H1 (cell line): ENCODE data around the gene GH1. TPM values are rescaled to one million over a fixed set of nuclear protein-coding genes. Genes with fewer than 3 reads are reported as not detected.

ENCODE experiments used
- CTCF ChIA-PET: fragments of 300-600 bp; sonication (Branson Sonifier 250); formaldehyde crosslinking; loops from one replicate; lab custom pipeline; 2021; ENCODE audit not compliant: partially characterized antibody; lab: Charles Lee
- POLR2A ChIA-PET: fragments of 300-600 bp; sonication (Branson Sonifier 250); formaldehyde crosslinking; loops from one replicate; lab custom pipeline; 2021; ENCODE audit warnings: inconsistent platforms; ENCODE audit not compliant: partially characterized antibody; lab: Charles Lee
- DNase-seq, 2 experiments: peaks; one replicate each; pipeline versions ENCODE4 v3.0.0 to v3.0.0-alpha.2; 2010 to 2022; ENCODE audit warnings: low spot score in 2 of 2, low read depth in 1 of 2, mixed read lengths in 1 of 2
- FAIRE-seq: peaks from 2 replicates; lab custom pipeline; 2011; peaks lifted over from hg19 to GRCh38; lab: Jason Lieb, UNC
- H2AFZ ChIP-seq: 2 replicates; pipeline ENCODE4 v1.8.1; 2012; ENCODE audit warnings: low read length, inconsistent platforms
- H2AK5ac ChIP-seq: 2 replicates; pipeline ENCODE4 v1.6.1; 2013; ENCODE audit warnings: low read depth, low read length
- H2BK120ac ChIP-seq: replicated peaks from 2 replicates; pipeline ENCODE3; 2013; ENCODE audit warnings: low read depth, low read length, inconsistent platforms
- H2BK12ac ChIP-seq: 2 replicates; pipeline ENCODE4 v1.6.1; 2013; ENCODE audit warnings: low read depth, low read length
- H2BK15ac ChIP-seq: 2 replicates; pipeline ENCODE4 v1.6.1; 2013; ENCODE audit warnings: low read length
- H2BK20ac ChIP-seq: 2 replicates; pipeline ENCODE4 v1.6.1; 2013; ENCODE audit warnings: low read length
- H2BK5ac ChIP-seq: 2 replicates; pipeline ENCODE4 v1.6.1; 2013; ENCODE audit warnings: low read depth, low read length
- H3K14ac ChIP-seq: 2 replicates; pipeline ENCODE4 v1.6.1; 2013; ENCODE audit warnings: inconsistent platforms; ENCODE audit not compliant: insufficient read length
- H3K18ac ChIP-seq: 2 replicates; pipeline ENCODE4 v1.6.1; 2013; ENCODE audit warnings: low read length; ENCODE audit errors: extremely low read depth
- H3K23ac ChIP-seq: 2 replicates; pipeline ENCODE4 v1.6.1; 2013; ENCODE audit warnings: inconsistent platforms; ENCODE audit not compliant: insufficient read length
- H3K23me2 ChIP-seq: 2 replicates; pipeline ENCODE4 v1.6.1; 2013; ENCODE audit warnings: low read depth, low read length
- H3K27ac ChIP-seq: 2 replicates; pipeline ENCODE4 v1.6.1; 2011; ENCODE audit warnings: low read depth, low read length, inconsistent platforms
- H3K27me3 ChIP-seq, 4 experiments: replicated peaks in 1 of 4; 1 replicate in 1 of 4; 2 replicates in 3 of 4; pipeline versions ENCODE4 v1.6.1 to v1.8.1; 2011 to 2013; ENCODE audit warnings: low read length in 3 of 4, mild to moderate bottlenecking in 3 of 4, inconsistent platforms in 2 of 4, mixed read lengths in 2 of 4, moderate library complexity in 1 of 4; ENCODE audit not compliant: control insufficient read depth in 3 of 4, insufficient read depth in 3 of 4; ENCODE audit errors: extremely low read depth in 1 of 4
- H3K36me3 ChIP-seq, 4 experiments: 2 replicates each; pipeline versions ENCODE4 v1.6.1 to v1.8.1; 2011 to 2013; ENCODE audit warnings: mild to moderate bottlenecking in 4 of 4, low read length in 3 of 4, moderate library complexity in 2 of 4, control low read depth in 1 of 4, inconsistent platforms in 1 of 4; ENCODE audit not compliant: insufficient read depth in 4 of 4, control insufficient read depth in 2 of 4
- H3K4ac ChIP-seq: replicated peaks from 2 replicates; pipeline ENCODE3; 2013; ENCODE audit warnings: low read length, low read depth, mixed read lengths, inconsistent platforms; ENCODE audit not compliant: insufficient read length
- H3K4me1 ChIP-seq, 4 experiments: replicated peaks in 1 of 4; 1 replicate in 1 of 4; 2 replicates in 3 of 4; pipeline versions ENCODE4 v1.6.1 to v1.8.1; 2011 to 2013; ENCODE audit warnings: low read length in 3 of 4, inconsistent platforms in 2 of 4, mixed read lengths in 1 of 4; ENCODE audit not compliant: insufficient read depth in 4 of 4, control insufficient read depth in 3 of 4
- H3K4me2 ChIP-seq, 2 experiments: 2 replicates each; pipeline versions ENCODE4 v1.6.1 to v1.8.1; 2011 to 2013; ENCODE audit warnings: low read depth in 2 of 2, low read length in 2 of 2, control low read depth in 1 of 2, inconsistent platforms in 1 of 2, mild to moderate bottlenecking in 1 of 2; ENCODE audit not compliant: insufficient read depth in 1 of 2
- H3K4me3 ChIP-seq, 4 experiments: fragments of 200-600, 300-600 bp in 1 of 4; sonication (generic), shearing (Covaris generic), sonication (Bioruptor Twin) in 1 of 4; 2 replicates each; pipeline versions ENCODE4 v1.5.1 to v1.8.1; 2011 to 2016; ENCODE audit warnings: low read length in 4 of 4, low read depth in 3 of 4, control low read depth in 2 of 4, inconsistent platforms in 2 of 4, mild to moderate bottlenecking in 2 of 4, mixed read lengths in 1 of 4, moderate library complexity in 1 of 4; ENCODE audit not compliant: insufficient read depth in 2 of 4; ENCODE audit errors: extremely low read depth in 1 of 4
- H3K56ac ChIP-seq: replicated peaks from 2 replicates; pipeline ENCODE3; 2013; ENCODE audit warnings: low read depth, mild to moderate bottlenecking, mixed read lengths, low read length, inconsistent platforms; ENCODE audit not compliant: insufficient read length
- H3K79me1 ChIP-seq: 2 replicates; pipeline ENCODE4 v1.6.1; 2013; ENCODE audit warnings: low read depth, low read length, control low read depth
- H3K79me2 ChIP-seq, 2 experiments: 2 replicates each; pipeline versions ENCODE4 v1.6.1 to v1.8.1; 2012 to 2013; ENCODE audit warnings: low read length in 2 of 2, mild to moderate bottlenecking in 2 of 2, inconsistent platforms in 1 of 2; ENCODE audit not compliant: insufficient read depth in 2 of 2, control insufficient read depth in 1 of 2
- H3K9ac ChIP-seq, 4 experiments: replicated peaks in 1 of 4; 1 replicate in 1 of 4; 2 replicates in 3 of 4; pipeline versions ENCODE4 v1.6.1 to v1.8.1; 2011 to 2013; ENCODE audit warnings: low read depth in 3 of 4, low read length in 3 of 4, control low read depth in 2 of 4, mild to moderate bottlenecking in 2 of 4, moderate library complexity in 2 of 4, inconsistent platforms in 1 of 4; ENCODE audit errors: extremely low read depth in 1 of 4
- H3K9me3 ChIP-seq, 2 experiments: 2 replicates each; pipeline versions ENCODE4 v1.6.1 to v1.8.1; 2012 to 2013; ENCODE audit warnings: mild to moderate bottlenecking in 2 of 2, moderate library complexity in 2 of 2, control low read depth in 1 of 2, inconsistent platforms in 1 of 2, low read depth in 1 of 2, low read length in 1 of 2, mixed read lengths in 1 of 2; ENCODE audit not compliant: insufficient read depth in 2 of 2
- H4K20me1 ChIP-seq, 2 experiments: replicated peaks in 1 of 2; 2 replicates each; pipeline versions ENCODE3 to v1.8.1; 2011 to 2013; ENCODE audit warnings: inconsistent platforms in 2 of 2, low read length in 2 of 2, mild to moderate bottlenecking in 1 of 2; ENCODE audit not compliant: insufficient read depth in 2 of 2, control insufficient read depth in 1 of 2
- H4K5ac ChIP-seq: 2 replicates; pipeline ENCODE4 v1.6.1; 2013; ENCODE audit warnings: low read length, low read depth, mixed read lengths, inconsistent platforms; ENCODE audit not compliant: insufficient read length
- H4K8ac ChIP-seq: 2 replicates; pipeline ENCODE4 v1.8.0; 2013; ENCODE audit warnings: mild to moderate bottlenecking, moderate library complexity, low read length, inconsistent platforms; ENCODE audit not compliant: insufficient read depth; ENCODE audit errors: extremely low read depth
- H4K91ac ChIP-seq: replicated peaks from 2 replicates; pipeline ENCODE3; 2013; ENCODE audit warnings: low read length, mixed read lengths, inconsistent platforms; ENCODE audit not compliant: insufficient read length
- WGBS, 2 experiments: shearing (Covaris generic) in 1 of 2; methylation state at CpG; one replicate each; pipeline versions ENCODE4 v1.1.6 to v1.1.7; 2013 to 2015; ENCODE audit warnings: low lambda C conversion rate in 2 of 2, mixed read lengths in 2 of 2, inconsistent platforms in 1 of 2, low coverage in 1 of 2, missing lambda C conversion rate in 1 of 2; ENCODE audit not compliant: insufficient replicate concordance in 2 of 2, insufficient coverage in 1 of 2, insufficient read length in 1 of 2; ENCODE audit errors: extremely low coverage in 1 of 2, missing lambda C conversion rate in 1 of 2; 5-methylcytosine and 5-hydroxymethylcytosine counted together
- polyA plus RNA-seq, 7 experiments: library from polyadenylated mRNA; depleted of rRNA in 3 of 7; stranded (reverse) in 5 of 7; unstranded in 2 of 7; fragments of >200 nt in 5 of 7; fragments of 200-250 nt in 2 of 7; gene quantifications; 1 replicate in 5 of 7; 2 replicates in 1 of 7; 4 replicates in 1 of 7; pipeline versions ENCODE4 v1.2.1 to v1.2.3, GENCODE V29; 2011 to 2013; ENCODE audit warnings: missing spikeins in 2 of 7, mixed read lengths in 2 of 7
- total RNA-seq: library from RNA; stranded (reverse); fragmentation: NEBNext Ultra II Directional; extraction: Animal tissue kit (Norgen Biotek cat#: 25700); gene quantifications from 2 replicates; pipeline ENCODE4 v1.2.1, GENCODE V29; 2021

Gene GH1
- total and polyA plus RNA-seq, 2 of the 8 experiments (the other 6 are each of a cell fraction or from before 2014, with no cell fraction given), result 0.41 TPM; not detected in 1

DNA sequence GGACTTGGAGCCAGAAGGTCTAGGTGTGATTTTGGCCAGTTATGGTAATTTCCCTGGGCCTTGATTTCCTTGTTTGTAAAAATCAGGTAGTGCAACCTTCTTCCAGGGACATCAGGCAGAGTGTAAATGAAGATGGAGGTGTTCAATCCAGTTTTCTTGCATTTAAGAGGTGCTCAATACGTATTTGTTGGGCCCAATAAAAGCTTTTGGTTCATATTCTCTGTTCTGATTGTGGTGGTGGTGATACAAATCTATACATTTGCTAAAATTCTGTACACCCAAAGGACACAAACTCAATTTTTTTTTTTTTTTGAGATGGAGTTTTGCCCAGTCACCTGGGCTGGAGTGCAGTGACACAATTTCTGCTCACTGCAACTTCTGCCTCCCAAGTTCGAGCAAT is 7.5 kb upstream of the GH1 start:
- CTCF ChIA-PET, result interaction anchor here (0.7 to 5.9 kb wide), 7 partner anchors 9 to 273 kb away, joined by 3 to 25 read pairs (median 4); no protein-coding TSS in a partner anchor
- WGBS, 2 experiments, result 83% methylated on average over 2 of the region's 2 CpGs; no CpG with 5 or more reads in 1 of the 2 experiments

More for the DNA sequence above, 7.5 kb upstream of the GH1 start:
- Histone ChIP-seq H3K9me3 (no peaks in the 10 kb centered on the region), H3K23ac (no peak overlapping the region), H3K18ac (no peak overlapping the region), H3K79me2 (no peaks in the 10 kb centered on the region), H3K27ac (no peak overlapping the region), H3K4me3 (no peak overlapping the region), H3K4ac (no peak overlapping the region), H2BK15ac (no peak overlapping the region), H3K4me1 (peaks cover 0 to 7% (median 5%) of the 10 kb centered on the region in 4 experiments; a peak in 5 of 7 replicates), H2AFZ (no peak overlapping the region), H3K4me2 (no peak overlapping the region), H2BK5ac (no peak overlapping the region), H4K8ac (no peak overlapping the region), H4K5ac (no peak overlapping the region), H4K91ac (no peak overlapping the region), H3K27me3 (no peaks in the 10 kb centered on the region), H3K9ac (no peak overlapping the region), H2BK20ac (no peak overlapping the region), H4K20me1 (no peaks in the 10 kb centered on the region), H3K79me1 (no peaks in the 10 kb centered on the region), H3K14ac (no peak overlapping the region), H2BK12ac (no peak overlapping the region), H3K23me2 (no peaks in the 10 kb centered on the region), H3K36me3 (no peaks in the 10 kb centered on the region), H2BK120ac (no peak overlapping the region), H2AK5ac (no peak overlapping the region), H3K56ac (no peak overlapping the region)
- no peak for FAIRE-seq
- no peak for DNase-seq
- POLR2A ChIA-PET, result interaction anchor here (1.0 kb wide), 1 partner anchor 8 kb away, joined by 3 read pairs; no protein-coding TSS in a partner anchor
